GM19035 (cell line): ENCODE measurements around the gene ZNF536.
"Not testable (repeated sequence)": the region's sequence is repeated elsewhere in the genome, so short reads cannot be mapped to it uniquely, and the experiment has no call there.

Experiments
- ATAC-seq: cut with Tn5 transposase; IDR thresholded peaks from one replicate; pipeline ENCODE4 v1.9.1; 2021; ENCODE audit not compliant: unreplicated experiment

ZNF536 gene

GRCh38 chr19:30340771-30341561, 31.2 kb upstream of the ZNF536 start:
- no peak for ATAC-seq

- ATAC-seq = no peak
These were observed 30.5 kb upstream of the ZNF536 start for GRCh38 chr19:30341611-30342201.

- no peak for ATAC-seq
These were observed 29.3 kb upstream of the ZNF536 start for GRCh38 chr19:30342901-30343300.

GRCh38 chr19:30344446-30345425, 27.4 kb upstream of the ZNF536 start:
- ATAC-seq = no peak

GRCh38 chr19:30345686-30346085, 26.5 kb upstream of the ZNF536 start:
- no peak for ATAC-seq

- ATAC-seq = not testable (repeated sequence)
These were observed 25.7 kb upstream of the ZNF536 start for GRCh38 chr19:30346468-30346867.

GRCh38 chr19:30349131-30349730, 23.0 kb upstream of the ZNF536 start:
- ATAC-seq = no peak

- ATAC-seq = no peak
These were observed 21.2 kb upstream of the ZNF536 start for GRCh38 chr19:30350692-30351663.

- no peak for ATAC-seq
These were observed 20.4 kb upstream of the ZNF536 start for GRCh38 chr19:30351774-30352173.

GRCh38 chr19:30353394-30353945, 18.7 kb upstream of the ZNF536 start:
- no peak for ATAC-seq

- no peak for ATAC-seq
These were observed 16.6 kb upstream of the ZNF536 start for GRCh38 chr19:30355586-30355985.

GRCh38 chr19:30356951-30357579, 15.1 kb upstream of the ZNF536 start:
- no peak for ATAC-seq

- no peak for ATAC-seq
These were observed 14.6 kb upstream of the ZNF536 start for GRCh38 chr19:30357580-30357954.

GRCh38 chr19:30358319-30358718, 13.9 kb upstream of the ZNF536 start:
- no peak for ATAC-seq

GRCh38 chr19:30358821-30359580, 13.2 kb upstream of the ZNF536 start:
- ATAC-seq = no peak

GRCh38 chr19:30359936-30360335, 12.2 kb upstream of the ZNF536 start:
- ATAC-seq = no peak

- ATAC-seq = no peak
These were observed 11.6 kb upstream of the ZNF536 start for GRCh38 chr19:30360376-30361106.

GRCh38 chr19:30361107-30361447, 11.1 kb upstream of the ZNF536 start:
- ATAC-seq = no peak
